Endothelial cell of umbilical vein (primary cell): ENCODE measurements around the gene MED13. TPM values are rescaled to one million over a fixed set of nuclear protein-coding genes. Genes with fewer than 3 reads are reported as not detected.

Source experiments
- BruUV-seq: library from RNA; stranded (reverse); fragments of 400-500 nt; replicated peaks from 2 replicates; lab custom pipeline; 2021; lab: Mats Ljungman, UMichigan
- CTCF ChIA-PET: fragments of 300-600, 350-600 bp; sonication (Branson Sonifier 250); formaldehyde crosslinking; loops from one replicate; lab custom pipeline; 2021; ENCODE audit warnings: antibody characterized with exemption, inconsistent platforms; lab: Charles Lee
- POLR2A ChIA-PET: fragments of 300-600, 350-600 bp; sonication (Branson Sonifier 250); formaldehyde crosslinking; loops from one replicate; lab custom pipeline; 2021; ENCODE audit warnings: antibody characterized with exemption, inconsistent platforms; lab: Charles Lee
- DNase-seq: peaks from one replicate; pipeline ENCODE4 v3.0.0-alpha.2; 2011; ENCODE audit warnings: low read depth, low spot score
- FAIRE-seq: peaks from 2 replicates; lab custom pipeline; 2011; peaks lifted over from hg19 to GRCh38; lab: Jason Lieb, UNC
- H2AFZ ChIP-seq: 2 replicates; pipeline ENCODE4 v1.6.0; 2012; ENCODE audit warnings: low read depth, low read length, control low read depth, inconsistent platforms
- H3K27ac ChIP-seq: 2 replicates; pipeline ENCODE4 v1.5.1; 2011; ENCODE audit warnings: low read depth, mild to moderate bottlenecking, control low read depth, low read length, moderate library complexity; ENCODE audit not compliant: insufficient read depth
- H3K27me3 ChIP-seq, 2 experiments: 2 replicates each; pipeline versions ENCODE4 v1.6.0 to v1.6.1; 2011; ENCODE audit warnings: low read length in 2 of 2, mixed read lengths in 1 of 2; ENCODE audit not compliant: control insufficient read depth in 2 of 2, insufficient read depth in 2 of 2
- H3K36me3 ChIP-seq, 2 experiments: 2 replicates in 1 of 2; 3 replicates in 1 of 2; pipeline ENCODE4 v1.5.1; 2011; ENCODE audit warnings: low read length in 2 of 2, mild to moderate bottlenecking in 1 of 2, moderate library complexity in 1 of 2; ENCODE audit not compliant: control insufficient read depth in 2 of 2, insufficient read depth in 2 of 2; ENCODE audit errors: extremely low read depth in 1 of 2
- H3K4me1 ChIP-seq: 3 replicates; pipeline ENCODE4 v1.5.1; 2011; ENCODE audit warnings: mild to moderate bottlenecking, low read length; ENCODE audit not compliant: control insufficient read depth, insufficient read depth; ENCODE audit errors: extremely low read depth
- H3K4me2 ChIP-seq: 2 replicates; pipeline ENCODE4 v1.6.1; 2011; ENCODE audit warnings: low read length, control low read depth, mixed read lengths; ENCODE audit not compliant: insufficient read depth
- H3K4me3 ChIP-seq, 3 experiments: fragments of 200-600 bp in 1 of 3; sonication (generic), shearing (Covaris generic) in 1 of 3; replicated peaks in 1 of 3; 2 replicates each; pipeline ENCODE4 v1.5.1; 2011 to 2016; ENCODE audit warnings: control low read depth in 3 of 3, low read length in 3 of 3, mild to moderate bottlenecking in 2 of 3, inconsistent platforms in 1 of 3, low read depth in 1 of 3, moderate library complexity in 1 of 3; ENCODE audit not compliant: insufficient read depth in 1 of 3
- H3K79me2 ChIP-seq: 2 replicates; pipeline ENCODE4 v1.6.0; 2012; ENCODE audit warnings: low read length, inconsistent platforms; ENCODE audit not compliant: control insufficient read depth, insufficient read depth
- H3K9ac ChIP-seq: replicated peaks from 2 replicates; pipeline ENCODE3; 2011; ENCODE audit warnings: low read length, control low read depth; ENCODE audit not compliant: insufficient read depth; ENCODE audit errors: extremely low read depth
- H3K9me1 ChIP-seq: replicated peaks from 3 replicates; pipeline ENCODE4 v1.6.0; 2011; ENCODE audit warnings: mild to moderate bottlenecking, low read length; ENCODE audit not compliant: control insufficient read depth, insufficient read depth; ENCODE audit errors: extremely low read depth
- H3K9me3 ChIP-seq: replicated peaks from 2 replicates; pipeline ENCODE4 v1.5.1; 2012; ENCODE audit warnings: low read length, inconsistent platforms; ENCODE audit not compliant: control insufficient read depth, insufficient read depth
- H4K20me1 ChIP-seq: replicated peaks from 2 replicates; pipeline ENCODE3; 2011; ENCODE audit warnings: mild to moderate bottlenecking, low read length; ENCODE audit not compliant: control insufficient read depth, insufficient read depth; ENCODE audit errors: extremely low read depth
- CTCF ChIP-seq, 2 donors: IDR thresholded peaks; 1 replicate in 1 of 2; 2 replicates in 1 of 2; pipeline ENCODE4 v1.5.1; 2011; ENCODE audit warnings: low read length in 2 of 2, mild to moderate bottlenecking in 2 of 2, moderate library complexity in 2 of 2, control low read depth in 1 of 2, inconsistent platforms in 1 of 2, low read depth in 1 of 2; ENCODE audit not compliant: insufficient read depth in 1 of 2; ENCODE audit errors: extremely low read depth in 1 of 2
- EZH2 ChIP-seq: IDR thresholded peaks from 2 replicates; pipeline ENCODE4 v1.6.1; 2012; ENCODE audit warnings: borderline replicate concordance, low read depth, mild to moderate bottlenecking, moderate library complexity, low read length, inconsistent platforms; ENCODE audit not compliant: severe bottlenecking
- FOS ChIP-seq: IDR thresholded peaks from 2 replicates; pipeline ENCODE4 v1.6.1; 2011; ENCODE audit warnings: mild to moderate bottlenecking, low read length, moderate library complexity, borderline replicate concordance; ENCODE audit not compliant: insufficient read depth
- GATA2 ChIP-seq: IDR thresholded peaks from 2 replicates; pipeline ENCODE4 v1.7.0; 2011; ENCODE audit warnings: low read depth, mild to moderate bottlenecking, moderate library complexity, mixed read lengths, low read length; ENCODE audit not compliant: insufficient read length, insufficient read depth
- JUN ChIP-seq: IDR thresholded peaks from 2 replicates; pipeline ENCODE4 v1.6.1; 2011; ENCODE audit warnings: borderline replicate concordance, low read depth; ENCODE audit not compliant: insufficient read length, insufficient read depth
- MAX ChIP-seq: IDR thresholded peaks from 2 replicates; pipeline ENCODE4 v1.6.1; 2011; ENCODE audit not compliant: insufficient read depth, insufficient read length
- MYC ChIP-seq: IDR thresholded peaks from one replicate; pipeline ENCODE4 v1.6.1; 2011; ENCODE audit warnings: mild to moderate bottlenecking, low read depth, low read length
- POLR2A ChIP-seq: IDR thresholded peaks from 2 replicates; pipeline ENCODE4 v1.6.1; 2012; ENCODE audit warnings: low read depth, mild to moderate bottlenecking, control low read depth, low read length
- POLR2AphosphoS5 ChIP-seq: IDR thresholded peaks from 2 replicates; pipeline ENCODE4 v1.6.1; 2012; ENCODE audit warnings: low read depth, mild to moderate bottlenecking, control low read depth, low read length, moderate library complexity; ENCODE audit not compliant: insufficient read depth
- dilution Hi-C: fragments of 300-500 bp; cut with MboI; formaldehyde crosslinking; loops from one replicate; pipeline ENCODE4 v1.15.0; 2019; ENCODE audit warnings: low sequenced_read_pairs; ENCODE audit not compliant: extremely low pct_ligation_motif_present
- intact Hi-C: fragments of 100-400 bp; cut with micrococcal nuclease; formaldehyde crosslinking; loops from one replicate; pipeline ENCODE4 v1.10.0; 2022
- polyA plus RNA-seq, 4 experiments: library from polyadenylated mRNA; depleted of rRNA in 3 of 4; stranded (reverse) in 3 of 4; unstranded in 1 of 4; fragments of >200 nt; gene quantifications; 2 replicates each; pipeline versions ENCODE4 v1.2.1 to v1.2.3, GENCODE V29; 2011 to 2012; ENCODE audit warnings: missing spikeins in 1 of 4
- total RNA-seq: library from RNA; stranded (reverse); gene quantifications from 2 replicates; pipeline ENCODE4 v1.2.3, GENCODE V29; 2021

The MED13 gene
- total and polyA plus RNA-seq, 2 donors (not counting 3 experiments of a cell fraction or from before 2014, with no cell fraction given) = 11.6 to 49.6 TPM

GRCh38 chr17:62090021-62090824 is 25.1 kb upstream of the MED13 start:
- H3K27me3 ChIP-seq = no peaks in the 10 kb centered on the region
- H3K79me2 ChIP-seq = no peaks in the 10 kb centered on the region
- intact Hi-C loops (no loop called here), dilution Hi-C loops (no loop called here)
- BruUV-seq = no TSS peak
- H2AFZ ChIP-seq = no peak overlapping the region
- no peaks in the 10 kb centered on the region for H3K9me3 ChIP-seq
- H3K9me1 ChIP-seq = no peaks in the 10 kb centered on the region
- POLR2A ChIA-PET = no interaction called here
- no peak overlapping the region for H3K4me2 ChIP-seq
- no peak for DNase-seq
- H3K4me3 ChIP-seq = no peak overlapping the region
- peaks cover 9% of the 10 kb centered on the region for H3K4me1 ChIP-seq
- H3K9ac ChIP-seq = no peak overlapping the region
- H3K27ac ChIP-seq = no peak overlapping the region
- H4K20me1 ChIP-seq = no peaks in the 10 kb centered on the region
- TF ChIP-seq POLR2A = no peak
- TF ChIP-seq MYC = no peak
- TF ChIP-seq POLR2AphosphoS5 = no peak
- TF ChIP-seq MAX = no peak
- no peak for TF ChIP-seq FOS
- no peak for TF ChIP-seq EZH2
- TF ChIP-seq JUN = no peak
- no peak for TF ChIP-seq CTCF (IDR thresholded peaks at IDR 0.05; ENCODE audit: extremely low read depth in 1 of 2, insufficient read depth in 1 of 2, low read depth in 1 of 2, low read length in 2 of 2)
- TF ChIP-seq GATA2 = no peak
- no peaks in the 10 kb centered on the region for H3K36me3 ChIP-seq
- FAIRE-seq = no peak
- CTCF ChIA-PET = interaction anchor here (0.7 kb wide), 1 partner anchor 14 kb away, joined by 4 read pairs; no protein-coding TSS in a partner anchor
